Activated naive CD4-positive, alpha-beta T cell treated with Interleukin-2 at 50 U/mL for 16 hours (primary cell): ENCODE measurements around the gene DNAH14.

ENCODE experiments used
- DNase-seq: peaks from one replicate; pipeline ENCODE4 v3.0.0-alpha.2; 2020

DNAH14 gene

GRCh38 chr1:225435957-225436392 is 506.5 kb downstream of the DNAH14 start:
- no peak for DNase-seq

DNA sequence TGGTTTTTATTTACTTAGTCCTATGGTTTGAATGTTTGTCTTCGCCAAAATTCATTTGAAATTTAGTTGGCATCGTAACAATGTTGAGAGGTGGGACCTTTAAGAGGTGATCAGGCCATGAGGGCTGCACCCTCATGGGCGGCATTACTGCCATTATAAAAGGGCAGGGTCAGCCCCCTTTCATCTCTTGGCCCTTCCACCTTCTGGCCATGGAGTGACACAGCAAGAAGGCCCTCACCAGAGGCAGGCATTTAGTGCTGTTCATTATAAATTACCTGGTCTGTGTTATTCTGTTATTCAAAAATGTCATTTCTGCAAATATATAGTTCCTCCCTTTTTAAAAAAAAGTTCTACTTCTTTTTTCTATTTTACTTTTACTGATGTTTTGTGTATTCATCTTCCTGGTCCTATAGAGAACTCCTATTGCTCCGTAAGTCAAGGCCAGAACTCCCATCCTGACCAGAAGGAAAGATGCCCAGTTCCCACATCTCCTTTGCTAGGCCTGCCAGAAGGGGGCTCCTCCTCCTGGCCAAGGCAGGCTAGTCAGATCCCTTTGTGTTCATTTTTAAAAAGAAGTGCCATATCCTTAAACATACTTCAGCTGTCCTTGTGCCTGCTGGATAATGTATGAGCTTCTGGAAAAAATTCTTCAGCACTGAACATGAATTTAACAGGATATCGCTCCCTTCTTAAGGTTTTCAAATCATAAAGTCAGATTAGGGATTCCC is 508.4 kb downstream of the DNAH14 start:
- DNase-seq: no peak

- DNase-seq: no peak
These were observed 511.1 kb downstream of the DNAH14 start for GRCh38 chr1:225440380-225441221.

GRCh38 chr1:225441314-225442122 is 512.0 kb downstream of the DNAH14 start:
- DNase-seq: no peak

- no peak for DNase-seq
These were observed 512.6 kb downstream of the DNAH14 start for GRCh38 chr1:225442123-225442505.

DNA sequence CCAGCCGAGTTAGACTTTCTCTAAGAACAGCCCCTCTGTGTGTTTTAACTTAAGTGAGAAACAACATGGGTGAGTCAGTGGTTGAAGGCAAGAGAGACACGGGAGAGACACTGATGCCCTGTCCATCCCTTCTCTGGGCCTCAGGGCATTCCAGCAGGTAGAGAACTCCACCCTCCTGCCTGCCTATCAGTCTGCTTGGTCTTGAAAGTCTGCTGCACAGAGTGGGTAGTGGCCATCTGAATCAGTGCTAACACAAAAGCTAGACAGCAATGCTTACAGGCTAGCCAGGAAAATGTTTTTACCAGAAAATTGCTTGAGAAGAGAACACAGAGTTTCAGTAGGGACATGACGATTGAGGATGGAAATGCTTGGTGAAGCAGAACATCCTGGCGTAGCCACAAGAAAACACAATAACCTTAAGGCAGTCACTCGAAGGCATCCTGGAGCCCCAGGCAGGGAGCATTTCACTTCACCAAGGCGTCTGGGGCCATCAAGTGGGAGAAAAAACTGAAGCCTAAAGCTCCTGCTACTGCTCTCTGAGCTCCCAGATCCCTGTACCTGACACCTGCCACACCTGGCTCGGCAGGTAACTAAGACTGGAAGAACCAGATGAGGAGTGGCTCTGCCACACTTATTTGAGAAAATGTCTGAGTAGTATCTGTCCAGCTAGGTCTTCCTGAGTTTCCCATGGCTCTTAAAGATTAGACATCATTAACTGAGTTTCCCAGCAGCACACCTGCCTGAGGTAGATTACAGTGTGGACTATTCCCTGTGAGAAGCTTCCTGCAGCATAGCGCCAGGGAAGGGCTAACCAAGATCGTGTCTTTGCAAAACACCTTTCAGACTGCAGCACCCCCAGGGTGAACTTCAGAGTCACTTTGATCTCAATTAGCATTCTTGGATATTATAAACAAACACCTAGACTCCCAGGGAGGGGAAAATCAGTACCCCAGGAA is 516.4 kb downstream of the DNAH14 start:
- DNase-seq: no peak

DNA sequence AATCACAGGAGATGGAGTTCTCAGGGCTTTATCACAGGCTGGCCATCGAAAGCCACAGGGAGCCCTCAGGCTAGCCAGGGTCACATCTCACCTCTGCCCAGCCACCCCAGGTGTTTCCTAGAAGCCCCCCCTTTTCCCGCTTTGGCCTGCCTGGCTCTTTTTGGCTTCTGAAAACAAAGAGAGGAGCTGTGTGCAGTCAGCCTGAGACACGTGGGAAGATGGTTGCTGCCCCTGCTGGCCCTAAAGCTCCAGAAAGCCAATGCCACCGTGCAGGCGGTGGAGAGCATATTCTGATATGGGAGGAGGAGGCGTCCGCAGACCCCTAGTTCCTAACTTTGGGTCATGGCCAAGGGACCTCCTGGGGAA is 517.1 kb downstream of the DNAH14 start:
- no peak for DNase-seq

DNA sequence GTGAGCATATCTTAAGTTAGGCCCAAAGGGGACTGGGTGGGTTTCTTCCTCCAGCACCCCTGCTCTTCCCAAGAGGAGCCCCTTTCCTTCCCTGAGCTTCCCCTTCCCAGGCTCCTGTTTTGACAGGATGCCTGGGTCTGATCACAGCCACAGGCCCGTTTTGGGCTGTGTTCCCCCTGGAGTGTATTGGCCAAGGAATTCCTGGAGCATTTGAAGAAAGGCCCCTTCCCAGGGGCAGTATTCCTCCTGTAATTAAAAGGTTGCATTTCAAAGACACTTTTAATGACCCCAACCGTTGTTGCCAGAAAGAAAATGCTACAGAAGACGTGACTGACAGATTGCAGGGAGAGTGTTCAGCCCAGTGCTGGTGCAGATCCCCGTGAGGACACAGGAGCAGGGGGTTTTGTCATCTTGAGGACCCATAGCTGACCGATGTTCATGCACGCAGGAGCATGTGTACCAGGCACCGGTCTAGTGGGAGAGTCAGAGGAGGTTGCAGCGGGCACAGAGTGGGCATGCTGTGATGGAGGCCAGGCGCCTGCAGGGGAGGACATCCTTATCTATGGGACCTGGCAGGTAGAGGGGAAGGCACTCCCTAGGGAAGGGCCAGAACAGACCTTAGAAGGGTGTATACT is 517.6 kb downstream of the DNAH14 start:
- no peak for DNase-seq

- DNase-seq: no peak
These were observed 518.2 kb downstream of the DNAH14 start for GRCh38 chr1:225447650-225448089.

- DNase-seq: no peak
These were observed 518.8 kb downstream of the DNAH14 start for GRCh38 chr1:225448146-225448805.
